CD4-positive, alpha-beta T cell treated with Interleukin-1 beta for 1 hour (primary cell): Measurements from ENCODE around the gene ERP44.
A peak's percentile ranks its signal among the peaks of the same experiment; 100 is the strongest.
"Not testable (repeated sequence)": the region's sequence is repeated elsewhere in the genome, so short reads cannot be mapped to it uniquely, and the experiment has no call there.

Experiments
- DNase-seq, 2 donors: peaks; one replicate each; pipeline ENCODE4 v3.0.0-alpha.2; 2020 to 2022

Gene ERP44

GRCh38 chr9:100064872-100065581 is 33.8 kb downstream of the ERP44 start:
- DNase-seq: no peak

GRCh38 chr9:100063185-100063584 is 35.6 kb downstream of the ERP44 start:
- DNase-seq: no peak

- not testable (repeated sequence) for DNase-seq
Observed at GRCh38 chr9:100062683-100063082, 36.1 kb downstream of the ERP44 start.

GRCh38 chr9:100058699-100059579 is 39.9 kb downstream of the ERP44 start:
- no peak for DNase-seq

GRCh38 chr9:100057624-100058023 is 41.2 kb downstream of the ERP44 start:
- DNase-seq: no peak

GRCh38 chr9:100056561-100056960 is 42.2 kb downstream of the ERP44 start:
- no peak for DNase-seq

GRCh38 chr9:100052375-100052774 is 46.4 kb downstream of the ERP44 start:
- no peak for DNase-seq

- no peak for DNase-seq
Observed at GRCh38 chr9:100049551-100049950, 49.2 kb downstream of the ERP44 start.

- no peak for DNase-seq
Observed at GRCh38 chr9:100038472-100038871, 60.3 kb downstream of the ERP44 start.

- DNase-seq: no peak
Observed at GRCh38 chr9:100033877-100034551, 64.8 kb downstream of the ERP44 start.

GRCh38 chr9:100030548-100030947 is 68.3 kb downstream of the ERP44 start:
- DNase-seq: no peak

GRCh38 chr9:100029251-100029650 is 69.5 kb downstream of the ERP44 start:
- no peak for DNase-seq

GRCh38 chr9:100028201-100028784 is 70.5 kb downstream of the ERP44 start:
- DNase-seq: peak; percentile 66 to 72

- DNase-seq: no peak
Observed at GRCh38 chr9:100027543-100027942, 71.3 kb downstream of the ERP44 start.

- no peak for DNase-seq
Observed at GRCh38 chr9:100021931-100022330, 76.9 kb downstream of the ERP44 start.

GRCh38 chr9:100020121-100020795 is 78.5 kb downstream of the ERP44 start:
- DNase-seq: no peak

- no peak for DNase-seq
Observed at GRCh38 chr9:100019541-100019940, 79.3 kb downstream of the ERP44 start.

- no peak for DNase-seq
Observed at GRCh38 chr9:100014846-100015245, 84.0 kb downstream of the ERP44 start.

- DNase-seq: no peak
Observed at GRCh38 chr9:100013573-100013972, 85.2 kb downstream of the ERP44 start.

- DNase-seq: no peak
Observed at GRCh38 chr9:100012279-100012678, 86.5 kb downstream of the ERP44 start.

GRCh38 chr9:100011062-100011681 is 87.6 kb downstream of the ERP44 start:
- DNase-seq: peak; percentile 40 to 63

- no peak for DNase-seq
Observed at GRCh38 chr9:99999797-100000196, 99.0 kb downstream of the ERP44 start.
